GM21576 (cell line): ENCODE data around the gene WNT10A.

Experiments used
- ATAC-seq: cut with Tn5 transposase; IDR thresholded peaks from one replicate; pipeline ENCODE4 v1.9.1; 2021; ENCODE audit warnings: mild to moderate bottlenecking, moderate library complexity; ENCODE audit not compliant: unreplicated experiment

Gene WNT10A

DNA sequence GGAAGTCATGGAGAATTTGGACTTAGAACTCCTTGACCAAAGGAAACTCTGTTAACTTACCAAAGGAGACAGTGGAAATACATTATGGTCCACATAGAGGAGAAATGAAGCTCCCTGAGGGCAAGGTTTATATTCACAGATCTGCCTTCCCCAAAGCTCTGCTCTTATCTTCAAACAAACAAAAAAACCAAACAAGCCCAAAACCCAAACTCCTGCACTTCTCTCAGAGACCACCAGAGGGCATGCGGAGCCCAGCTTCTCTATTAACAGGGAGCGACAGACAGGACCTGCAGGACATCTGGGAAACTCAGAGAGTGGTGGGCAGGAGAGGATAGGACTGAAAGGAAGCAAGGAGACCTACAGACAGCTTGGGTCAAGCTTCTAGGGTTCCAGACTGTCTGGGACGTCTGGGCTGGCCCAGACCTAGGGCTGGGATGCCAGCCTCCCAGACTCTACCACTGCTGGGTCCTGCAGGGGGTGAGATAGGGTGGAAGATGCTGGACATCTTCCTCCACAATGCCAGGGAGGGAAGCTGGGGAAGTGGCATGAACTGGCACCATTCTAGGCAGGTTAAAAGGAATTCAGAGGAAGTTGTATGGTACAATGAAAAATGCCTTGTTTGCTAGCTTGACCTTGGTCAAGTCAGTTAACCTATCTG is 4.0 kb upstream of the WNT10A start:
- no peak for ATAC-seq

DNA sequence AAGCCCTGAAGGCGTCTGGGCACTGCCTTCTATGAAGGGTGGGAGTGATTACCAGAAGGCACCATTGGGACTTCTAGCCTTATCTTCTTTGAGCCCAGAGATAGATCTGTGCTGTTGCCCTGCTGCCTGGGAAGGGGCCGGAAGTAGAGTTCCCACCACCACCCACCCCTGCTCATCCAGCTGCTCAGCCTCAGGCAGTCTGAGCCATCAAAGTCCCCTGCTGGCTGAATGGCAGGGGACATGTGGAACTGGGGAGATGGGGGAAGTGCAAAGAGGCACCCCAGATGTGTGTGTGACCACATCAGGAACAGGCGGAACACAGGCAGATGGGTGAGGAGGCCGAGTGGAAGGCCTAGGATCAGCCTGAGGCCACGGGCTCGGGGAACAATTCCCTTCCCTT is 3.3 kb upstream of the WNT10A start:
- ATAC-seq = no peak

GRCh38 chr2:218877891-218878290 is 2.8 kb upstream of the WNT10A start:
- ATAC-seq = no peak

GRCh38 chr2:218878486-218878885 is 2.2 kb upstream of the WNT10A start:
- no peak for ATAC-seq

GRCh38 chr2:218878926-218879761 is 1.5 kb upstream of the WNT10A start:
- no peak for ATAC-seq

DNA sequence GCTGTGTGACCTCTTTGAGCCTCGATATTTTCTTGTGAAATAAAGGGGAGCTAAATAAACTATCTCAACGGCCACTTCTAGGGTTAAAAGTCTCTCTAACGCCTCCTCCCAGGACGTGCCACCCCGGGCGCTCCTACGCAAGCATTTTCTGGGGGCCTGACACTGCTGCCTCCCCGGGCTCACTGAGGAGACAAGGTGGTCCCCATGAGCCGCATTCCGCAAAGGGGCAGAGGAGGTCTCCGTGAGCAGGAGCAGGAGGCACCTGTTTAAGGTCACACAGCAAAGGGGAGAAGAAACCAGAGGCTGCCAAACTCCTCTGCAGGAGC is 913 bp upstream of the WNT10A start:
- no peak for ATAC-seq

DNA sequence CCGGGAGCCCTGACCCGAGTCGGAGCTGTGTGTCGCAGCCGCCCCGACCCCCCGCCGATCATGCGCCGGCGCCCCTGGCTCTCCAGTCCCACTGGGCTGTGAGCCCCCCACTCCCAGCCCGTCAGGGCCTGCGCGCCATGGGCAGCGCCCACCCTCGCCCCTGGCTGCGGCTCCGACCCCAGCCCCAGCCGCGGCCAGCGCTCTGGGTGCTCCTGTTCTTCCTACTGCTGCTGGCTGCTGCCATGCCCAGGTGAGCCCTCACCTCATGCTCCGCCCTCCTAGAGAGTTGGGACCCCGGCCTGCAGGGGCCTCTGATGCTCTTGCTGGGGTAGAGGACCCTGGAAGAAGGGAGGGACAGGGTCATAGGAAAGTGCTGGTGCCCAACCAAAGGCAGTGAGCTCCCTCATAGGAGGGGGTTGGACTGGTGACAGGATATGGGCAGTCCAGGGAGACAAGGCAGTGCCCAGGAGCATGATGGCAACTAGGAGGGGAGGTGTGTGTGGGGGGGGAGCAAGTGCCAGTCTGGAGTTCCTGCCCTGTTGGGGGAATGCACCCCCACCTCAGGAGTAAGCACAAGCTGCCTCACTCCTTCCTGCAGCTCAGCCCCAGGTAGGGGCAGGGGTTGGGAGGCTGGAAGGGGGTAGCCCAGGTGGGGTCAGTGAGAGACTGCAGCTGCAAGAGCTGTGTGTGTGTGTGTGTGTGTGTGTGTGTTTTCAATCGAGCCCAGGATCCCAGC is 375 bp downstream of the WNT10A start:
- ATAC-seq = no peak

DNA sequence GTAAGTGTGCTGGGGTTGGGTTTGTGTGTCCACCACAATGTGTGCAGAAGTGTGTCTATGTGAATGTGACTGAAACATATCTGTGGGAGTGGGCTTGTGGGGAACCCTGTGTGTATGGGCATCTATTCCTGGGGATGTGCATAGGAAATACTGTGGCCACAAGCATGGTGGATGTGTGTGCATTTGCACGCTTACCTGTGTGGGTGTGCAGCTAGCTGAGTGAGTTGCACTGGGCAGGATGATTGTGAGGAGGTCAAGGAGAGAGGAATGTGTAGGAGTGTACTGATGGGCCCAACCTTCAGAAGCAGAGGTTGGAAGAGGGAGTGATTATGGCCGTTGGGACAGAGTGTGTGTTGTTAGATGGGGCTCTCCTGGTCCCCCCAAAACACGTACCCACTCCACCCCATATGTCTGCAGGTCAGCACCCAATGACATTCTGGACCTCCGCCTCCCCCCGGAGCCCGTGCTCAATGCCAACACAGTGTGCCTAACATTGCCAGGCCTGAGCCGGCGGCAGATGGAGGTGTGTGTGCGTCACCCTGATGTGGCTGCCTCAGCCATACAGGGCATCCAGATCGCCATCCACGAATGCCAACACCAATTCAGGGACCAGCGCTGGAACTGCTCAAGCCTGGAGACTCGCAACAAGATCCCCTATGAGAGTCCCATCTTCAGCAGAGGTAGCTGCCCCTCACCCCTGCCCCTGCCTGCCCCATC is 1.2 kb downstream of the WNT10A start:
- ATAC-seq = no peak

DNA sequence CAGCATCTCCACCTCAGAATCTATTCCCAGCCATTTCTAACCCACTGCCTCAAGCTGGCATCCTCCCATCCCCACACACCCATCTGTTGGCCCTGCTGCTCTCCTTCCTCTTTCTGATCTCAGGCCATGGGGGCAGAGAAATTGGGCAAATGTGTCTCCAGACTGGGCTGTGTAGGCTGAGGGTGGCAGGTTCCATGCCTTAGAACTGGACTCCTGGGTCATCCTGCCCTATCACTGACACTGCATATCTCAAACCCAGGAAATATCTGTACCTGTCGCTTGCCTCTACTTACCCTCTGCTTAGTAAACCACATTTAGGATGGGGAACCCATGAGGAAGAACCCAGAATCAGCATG is 1.8 kb downstream of the WNT10A start:
- no peak for ATAC-seq

- ATAC-seq = no peak
These were observed 2.3 kb downstream of the WNT10A start for GRCh38 chr2:218882866-218883366.

DNA sequence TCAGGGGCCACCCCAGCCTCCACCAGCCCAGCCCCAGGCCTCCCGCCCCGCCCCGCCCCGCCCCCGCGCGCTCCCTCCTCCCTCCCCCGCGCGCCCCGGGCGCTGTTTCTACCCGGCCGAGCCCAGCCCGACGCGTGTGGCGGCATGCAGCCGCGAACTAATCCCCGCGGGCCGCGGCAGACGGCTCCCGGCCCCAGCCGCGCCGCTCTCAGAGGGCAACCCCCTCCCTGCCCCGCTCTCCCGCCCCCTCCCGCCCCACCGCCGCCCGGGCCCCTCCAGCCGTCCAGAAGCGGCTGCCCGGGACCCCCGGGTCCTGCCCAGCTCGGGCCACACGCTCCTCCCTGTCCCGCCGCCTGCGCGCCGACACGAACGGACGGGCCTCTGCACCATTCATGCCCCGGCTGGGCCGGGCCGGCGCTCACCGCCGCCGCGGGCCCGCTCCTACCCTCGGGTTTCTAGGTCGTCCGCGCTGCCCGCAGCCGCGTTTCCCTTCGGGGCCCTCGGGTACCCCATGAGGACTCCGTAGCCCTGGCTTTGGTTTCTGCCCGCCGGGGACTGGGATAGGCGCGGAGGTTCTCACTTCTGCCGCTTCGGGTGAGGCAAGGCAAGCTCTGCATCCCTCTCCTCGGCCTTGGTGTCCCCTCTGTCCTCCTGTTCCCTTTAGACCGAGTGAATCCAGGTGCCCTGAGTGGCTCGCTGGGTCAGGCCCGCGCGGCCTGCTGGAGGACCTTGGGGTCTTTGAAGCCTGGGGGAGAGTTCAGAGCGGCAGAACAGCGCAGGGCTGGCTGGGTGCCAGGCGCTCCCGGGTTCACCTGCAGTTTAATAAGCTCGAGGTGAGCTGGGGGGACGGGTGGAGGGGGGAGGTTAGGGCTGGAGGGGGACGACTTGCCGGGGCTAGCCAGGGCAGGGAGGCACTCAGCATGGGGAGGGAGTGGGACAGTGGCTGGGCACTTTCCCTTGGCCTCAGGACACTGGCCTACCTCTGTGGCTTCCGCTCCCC is 3.1 kb downstream of the WNT10A start:
- ATAC-seq = no peak

DNA sequence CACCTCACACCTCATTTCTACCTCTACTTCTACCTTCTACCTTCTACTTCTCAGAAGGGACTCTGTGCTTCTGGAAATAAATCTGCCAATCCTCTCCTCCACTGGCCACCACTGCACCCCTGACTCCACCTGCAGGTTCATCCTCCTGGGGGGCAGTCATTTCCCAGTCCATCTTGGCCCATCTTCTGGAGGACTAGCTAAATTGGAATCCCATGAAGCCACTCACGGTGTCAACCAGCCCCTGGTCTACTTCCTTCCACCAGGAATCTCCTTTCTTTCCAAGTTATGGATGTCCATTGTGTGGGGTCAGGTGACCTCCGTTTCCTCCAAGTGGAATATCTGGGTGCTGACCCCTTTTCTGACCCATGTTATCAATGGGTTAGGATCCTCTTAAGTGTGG is 3.9 kb downstream of the WNT10A start:
- ATAC-seq = no peak

DNA sequence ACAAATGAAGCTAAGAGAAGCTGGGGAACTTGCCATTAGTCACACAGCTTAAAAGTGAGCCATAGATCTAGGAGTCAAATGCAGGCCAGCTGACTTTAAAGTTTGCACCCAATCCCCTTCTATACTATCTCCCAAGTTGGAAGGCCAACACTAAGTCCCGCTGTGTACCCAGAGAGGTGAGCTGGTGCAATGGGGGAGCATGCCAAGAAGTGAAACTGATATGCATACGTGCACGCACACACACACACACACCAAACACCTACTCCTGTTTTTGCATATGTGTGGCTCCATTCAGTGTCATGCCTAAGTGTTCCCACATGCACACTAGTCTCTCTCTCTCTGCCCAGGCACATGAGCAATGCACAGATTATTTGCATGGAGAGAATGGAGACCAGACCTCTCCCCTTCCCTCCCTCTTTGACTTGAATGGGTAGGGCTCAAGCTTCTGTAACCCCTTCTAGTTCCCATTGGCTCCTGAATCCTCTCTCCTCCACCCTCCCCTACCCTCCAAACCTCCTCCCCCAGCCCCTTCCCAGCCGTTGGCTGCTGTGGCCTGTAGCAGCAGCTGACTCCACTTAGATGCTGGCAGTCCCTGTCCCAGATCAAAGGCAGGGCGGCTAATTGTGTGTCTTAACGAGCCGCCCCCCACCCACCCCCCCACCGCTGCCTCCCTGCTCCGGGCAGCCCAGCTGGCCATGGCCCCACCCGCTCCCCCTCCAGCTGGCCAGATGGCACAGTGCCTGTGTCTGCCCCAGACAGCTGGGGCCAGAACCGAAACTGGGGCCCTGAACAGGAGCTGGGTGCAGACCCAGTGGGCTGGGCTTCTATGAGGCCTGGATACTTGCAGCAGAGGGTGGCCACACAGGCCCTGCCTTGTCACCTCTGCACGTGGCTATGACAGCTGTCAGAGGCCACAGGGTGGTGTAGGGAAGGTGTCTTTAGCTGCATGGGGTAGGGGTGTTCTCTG is 5.6 kb downstream of the WNT10A start:
- peak; percentile 68 for ATAC-seq

GRCh38 chr2:218887079-218887478 is 6.4 kb downstream of the WNT10A start:
- no peak for ATAC-seq

GRCh38 chr2:218888341-218888740 is 7.7 kb downstream of the WNT10A start:
- ATAC-seq = no peak

DNA sequence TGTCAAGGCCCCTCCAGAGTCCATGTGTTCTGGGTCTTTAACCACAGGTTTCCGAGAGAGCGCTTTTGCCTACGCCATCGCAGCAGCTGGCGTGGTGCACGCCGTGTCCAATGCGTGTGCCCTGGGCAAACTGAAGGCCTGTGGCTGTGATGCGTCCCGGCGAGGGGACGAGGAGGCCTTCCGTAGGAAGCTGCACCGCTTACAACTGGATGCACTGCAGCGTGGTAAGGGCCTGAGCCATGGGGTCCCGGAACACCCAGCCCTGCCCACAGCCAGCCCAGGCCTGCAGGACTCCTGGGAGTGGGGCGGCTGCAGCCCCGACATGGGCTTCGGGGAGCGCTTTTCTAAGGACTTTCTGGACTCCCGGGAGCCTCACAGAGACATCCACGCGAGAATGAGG is 9.3 kb downstream of the WNT10A start:
- no peak for ATAC-seq

DNA sequence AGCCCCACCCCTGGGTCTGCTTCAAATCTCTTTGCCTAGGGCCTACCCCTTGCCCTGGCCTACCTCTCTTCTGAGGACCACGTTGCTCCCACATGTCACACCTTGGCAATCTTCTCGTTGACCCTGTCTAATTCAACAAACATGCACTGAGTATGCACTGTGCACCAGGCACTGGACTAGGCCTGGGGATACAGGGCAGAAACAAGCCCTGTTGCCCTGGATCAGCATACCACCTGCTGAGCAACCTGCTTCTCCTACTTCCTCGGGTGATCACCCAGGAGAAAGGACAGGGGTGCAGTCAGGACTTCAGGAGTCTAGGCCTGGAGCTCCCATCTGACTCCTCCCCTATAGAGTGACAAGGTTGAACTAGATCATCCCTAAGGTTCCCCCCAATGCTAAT is 9.7 kb downstream of the WNT10A start:
- no peak for ATAC-seq

- ATAC-seq = no peak
These were observed 10.9 kb downstream of the WNT10A start for GRCh38 chr2:218891275-218892135.
